ENCODE measurements around the gene FAM240A.

Gene FAM240A

DNA sequence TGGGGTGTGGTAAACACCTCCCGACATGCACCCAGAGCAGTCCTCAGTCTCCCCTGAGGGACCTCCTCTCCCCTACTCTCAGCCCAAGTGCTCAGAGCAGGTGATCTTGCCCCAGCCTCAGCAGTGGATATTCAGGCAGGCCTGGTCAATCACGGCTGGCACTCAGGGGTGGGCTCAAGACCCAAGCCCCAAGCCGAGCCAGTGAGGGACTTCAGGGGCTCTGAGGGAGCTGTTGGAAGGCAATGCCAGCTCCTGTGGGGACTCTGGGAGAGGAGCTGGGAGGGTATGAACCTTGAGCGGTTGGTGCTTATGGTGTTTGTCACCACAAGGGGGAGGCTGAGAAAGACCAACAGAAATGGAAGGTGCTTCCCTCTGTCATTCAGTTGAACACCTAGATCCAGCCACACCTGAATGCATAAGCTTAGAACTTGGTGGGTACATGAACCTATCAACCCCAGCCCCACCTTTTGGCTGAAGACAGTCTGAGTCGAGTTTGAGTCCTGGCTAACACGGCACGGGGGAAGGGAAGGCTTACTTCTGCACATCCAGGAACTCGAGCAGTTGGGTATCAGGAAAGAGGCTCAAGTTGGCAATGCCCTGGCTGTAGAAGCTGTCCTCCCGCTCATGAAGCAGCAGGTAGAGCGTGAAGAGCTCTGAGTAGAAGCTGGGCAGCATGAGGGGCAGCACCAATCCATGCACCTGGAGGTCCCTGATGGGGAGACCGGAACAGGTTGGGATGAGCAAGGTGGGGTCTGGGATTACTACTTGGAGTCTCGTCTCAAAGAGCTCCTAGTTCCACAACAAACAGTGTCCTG, 61.9 kb downstream of the FAM240A start:
- CTCF ChIA-PET, result interaction anchor here (1.2 kb wide), 2 partner anchors 21 to 185 kb away, joined by 3 to 5 read pairs; no protein-coding TSS in a partner anchor
- no peaks in the 10 kb centered on the region for H3K9me3 Mint-ChIP-seq
- H3K27me3 Mint-ChIP-seq, result no peaks in the 10 kb centered on the region
- DNase-seq, result peak; percentile 22
- H3K4me3 Mint-ChIP-seq, result no peak overlapping the region
- H3K36me3 Mint-ChIP-seq, result peaks cover 4% of the 10 kb centered on the region
- H3K27ac Mint-ChIP-seq, result no peak overlapping the region
- no peaks in the 10 kb centered on the region for H3K4me1 Mint-ChIP-seq

DNA sequence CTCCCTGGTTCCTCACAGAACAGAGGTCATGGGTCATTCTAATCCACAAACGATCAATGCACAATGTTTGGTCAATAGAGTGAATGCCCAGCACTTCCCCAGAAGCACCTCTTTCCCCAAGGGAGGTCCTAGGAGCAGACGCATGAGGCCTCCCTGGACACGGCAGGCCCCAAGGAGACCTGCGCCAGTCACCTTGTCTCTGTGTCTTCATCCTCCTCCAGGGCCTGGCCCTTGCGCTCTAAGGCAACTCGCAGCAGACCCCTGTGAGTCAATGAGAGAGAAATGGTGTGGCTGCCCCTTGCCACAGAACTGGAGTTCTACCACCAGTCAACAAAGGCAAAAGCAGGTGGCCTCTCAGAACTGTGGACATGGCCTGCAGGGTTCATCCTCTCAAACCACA, 63.1 kb downstream of the FAM240A start:
- peaks cover 4% of the 10 kb centered on the region for H3K36me3 Mint-ChIP-seq
- no peak overlapping the region for H3K4me3 Mint-ChIP-seq
- CTCF ChIA-PET, result no interaction called here
- H3K27ac Mint-ChIP-seq, result no peak overlapping the region
- H3K4me1 Mint-ChIP-seq, result no peaks in the 10 kb centered on the region
- DNase-seq, result no peak
- H3K27me3 Mint-ChIP-seq, result no peaks in the 10 kb centered on the region
- no peaks in the 10 kb centered on the region for H3K9me3 Mint-ChIP-seq

All from activated naive CD4-positive, alpha-beta T cell treated with anti-CD3 and anti-CD28 coated beads, Interleukin-2, amount 10 ng/mL, durations not matched to agents 7 days and 5 days (primary cell).